B cell (primary cell): ENCODE measurements around the gene NES. TPM values are rescaled to one million over a fixed set of nuclear protein-coding genes. Genes with fewer than 3 reads are reported as not detected.

Experiments
- ATAC-seq: fragments of 200-7000 bp; cut with Tn5 transposase; one replicate; pipeline ENCODE4 v1.10.0; 2021; ENCODE audit warnings: low read depth, mild to moderate bottlenecking, moderate number of reproducible peaks, moderate library complexity
- CTCF ChIA-PET: fragments of 350-600 bp; sonication (Branson Sonifier 250); formaldehyde crosslinking; loops from one replicate; lab custom pipeline; 2021; ENCODE audit warnings: antibody characterized with exemption, inconsistent platforms; lab: Charles Lee
- POLR2A ChIA-PET: fragments of 350-600 bp; sonication (Branson Sonifier 250); formaldehyde crosslinking; loops from one replicate; lab custom pipeline; 2021; ENCODE audit warnings: antibody characterized with exemption; lab: Charles Lee
- DNase-seq: peaks from one replicate; pipeline ENCODE4 v3.0.0; 2013
- H2AFZ ChIP-seq: 2 replicates; pipeline ENCODE4 v1.6.1; 2012; ENCODE audit warnings: mild to moderate bottlenecking, low read depth, low read length; ENCODE audit not compliant: insufficient read depth, poor library complexity, severe bottlenecking
- H3K27ac ChIP-seq, 2 donors: 1 replicate in 1 of 2; 2 replicates in 1 of 2; pipeline ENCODE4 v1.5.1; 2012 to 2013; ENCODE audit warnings: low read length in 2 of 2, mild to moderate bottlenecking in 2 of 2, moderate library complexity in 1 of 2
- H3K27me3 ChIP-seq, 4 experiments: fragments of 200-600 bp in 1 of 4; sonication (generic) in 1 of 4; replicated peaks in 1 of 4; 1 replicate in 2 of 4; 2 replicates in 2 of 4; pipeline versions ENCODE4 v1.6.1 to v1.7.0; 2013 to 2016; ENCODE audit warnings: low read length in 3 of 4, mild to moderate bottlenecking in 2 of 4, mixed read lengths in 1 of 4, moderate library complexity in 1 of 4; ENCODE audit not compliant: insufficient read depth in 4 of 4, control insufficient read depth in 3 of 4; ENCODE audit errors: control extremely low read depth in 1 of 4
- H3K36me3 ChIP-seq, 2 experiments: replicated peaks in 1 of 2; 1 replicate in 1 of 2; 2 replicates in 1 of 2; pipeline versions ENCODE4 v1.6.1 to v1.7.1; 2013; ENCODE audit warnings: low read length in 1 of 2; ENCODE audit not compliant: insufficient read depth in 2 of 2, control insufficient read depth in 1 of 2; ENCODE audit errors: control extremely low read depth in 1 of 2, extremely low read depth in 1 of 2
- H3K4me1 ChIP-seq, 2 donors: fragments of 200-600 bp in 1 of 2; sonication (generic) in 1 of 2; 1 replicate in 1 of 2; 2 replicates in 1 of 2; pipeline versions ENCODE4 v1.5.1 to v1.6.1; 2013 to 2017; ENCODE audit warnings: low read length in 2 of 2; ENCODE audit not compliant: control insufficient read depth in 2 of 2, insufficient read depth in 2 of 2
- H3K4me2 ChIP-seq: replicated peaks from 2 replicates; pipeline ENCODE3; 2012; ENCODE audit warnings: mild to moderate bottlenecking, low read depth, low read length; ENCODE audit not compliant: poor library complexity, severe bottlenecking
- H3K4me3 ChIP-seq, 5 experiments: fragments of 200-600 bp in 1 of 5; sonication (generic) in 1 of 5; 1 replicate in 3 of 5; 2 replicates in 2 of 5; pipeline versions ENCODE4 v1.5.1 to v1.7.0; 2011 to 2016; ENCODE audit warnings: low read length in 4 of 5, mild to moderate bottlenecking in 4 of 5, low read depth in 2 of 5, control low read depth in 1 of 5, moderate library complexity in 1 of 5; ENCODE audit not compliant: insufficient read depth in 1 of 5; ENCODE audit errors: control extremely low read depth in 1 of 5, extremely low read depth in 1 of 5
- H3K79me2 ChIP-seq: fragments of 200-600 bp; sonication (generic); one replicate; pipeline ENCODE4 v1.6.0; 2016; ENCODE audit warnings: low read length; ENCODE audit not compliant: control insufficient read depth, insufficient read depth
- H3K9ac ChIP-seq: fragments of 200-600 bp; sonication (generic); 2 replicates; pipeline ENCODE4 v1.6.1; 2017; ENCODE audit warnings: mild to moderate bottlenecking, low read length, moderate library complexity
- H3K9me3 ChIP-seq, 3 donors: one replicate each; pipeline versions ENCODE4 v1.6.1 to v1.7.1; 2013; ENCODE audit warnings: low read length in 2 of 3; ENCODE audit not compliant: control insufficient read depth in 2 of 3, insufficient read depth in 1 of 3; ENCODE audit errors: control extremely low read depth in 1 of 3
- H4K20me1 ChIP-seq: 2 replicates; pipeline ENCODE4 v1.6.0; 2012; ENCODE audit warnings: mild to moderate bottlenecking, low read length; ENCODE audit not compliant: insufficient read depth, control insufficient read depth, poor library complexity, severe bottlenecking
- H3K27ac Mint-ChIP-seq: one replicate; pipeline ENCODE4 v1.8.0; 2021; ENCODE audit warnings: mixed read lengths
- H3K27me3 Mint-ChIP-seq: one replicate; pipeline ENCODE4 v1.8.0; 2021; ENCODE audit warnings: mixed read lengths
- H3K4me1 Mint-ChIP-seq: one replicate; pipeline ENCODE4 v1.8.0; 2021; ENCODE audit warnings: mixed read lengths
- H3K4me3 Mint-ChIP-seq: one replicate; pipeline ENCODE4 v1.8.0; 2021; ENCODE audit warnings: mixed read lengths
- H3K9me3 Mint-ChIP-seq: one replicate; pipeline ENCODE4 v1.8.0; 2022; ENCODE audit warnings: mixed read lengths; ENCODE audit not compliant: insufficient read depth
- EZH2 ChIP-seq: IDR thresholded peaks from 2 replicates; pipeline ENCODE4 v1.6.1; 2012; ENCODE audit warnings: borderline replicate concordance, low read depth, mild to moderate bottlenecking, moderate library complexity, low read length; ENCODE audit not compliant: insufficient read depth, poor library complexity, severe bottlenecking
- WGBS: methylation state at CpG from one replicate; pipeline ENCODE4 v1.1.5; 2013; ENCODE audit warnings: missing lambda C conversion rate; ENCODE audit not compliant: insufficient coverage; 5-methylcytosine and 5-hydroxymethylcytosine counted together
- intact Hi-C: fragments of 100-400 bp; cut with micrococcal nuclease; formaldehyde crosslinking; loops from one replicate; pipeline ENCODE4 v1.10.0; 2022
- polyA plus RNA-seq: library from polyadenylated mRNA; depleted of rRNA; stranded (reverse); fragments of >200 nt; gene quantifications from 2 replicates; pipeline ENCODE4 v1.2.3, GENCODE V29; 2012
- total RNA-seq, 2 donors: library from RNA; stranded (reverse); fragments of 120-200 nt in 1 of 2; gene quantifications; 1 replicate in 1 of 2; 2 replicates in 1 of 2; pipeline versions ENCODE4 v1.2.3 to v1.2.4, GENCODE V29; 2013 to 2022
- TF ChIP-seq, protein P1 (sequence below): fragments of 200-600 bp; IDR thresholded peaks from one replicate; pipeline ENCODE4 v1.8.0; 2022; ENCODE audit warnings: antibody characterized with exemption, mild to moderate bottlenecking

The NES gene
- total and polyA plus RNA-seq, 2 donors (not counting 1 experiment from before 2014, with no cell fraction given) = 0.05 TPM; not detected in 1

DNA sequence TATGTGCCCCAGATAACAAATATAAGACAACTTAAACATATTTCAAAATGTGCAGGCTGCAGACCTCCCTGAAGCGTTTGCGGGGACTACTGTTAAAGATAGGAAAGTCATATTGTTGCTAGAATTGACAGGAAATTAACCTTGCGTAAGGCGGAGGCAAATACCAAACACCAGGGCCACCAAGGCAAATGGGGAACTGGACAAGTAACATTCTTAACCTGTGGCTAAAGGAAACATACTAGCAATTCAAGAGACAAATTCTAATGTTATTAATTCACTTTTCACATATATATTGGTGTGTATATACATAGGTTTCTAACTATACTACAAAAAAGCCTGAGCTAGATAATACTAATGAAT is 51.1 kb downstream of the NES start:
- Mint-ChIP-seq H3K27ac (peak overlapping the region; percentile 2), H3K27me3 (peaks cover 51% of the 10 kb centered on the region), H3K4me3 (peak overlapping the region; percentile 84), H3K9me3 (no peaks in the 10 kb centered on the region), H3K4me1 (peaks cover 15% of the 10 kb centered on the region)
- DNase-seq (no peak), ATAC-seq (no peak)
- Histone ChIP-seq H3K4me3 (no peak overlapping the region), H2AFZ (peak overlapping the region; percentile 71), H3K4me1 (peaks cover 22 to 26% of the 10 kb centered on the region in 2 donors), H3K79me2 (no peaks in the 10 kb centered on the region), H3K9ac (peak overlapping the region; percentile 54), H3K27ac (no peak overlapping the region), H3K36me3 (no peaks in the 10 kb centered on the region), H3K27me3 (peaks cover 2 to 64% (median 26%) of the 10 kb centered on the region in 4 experiments), H3K4me2 (peak overlapping the region; percentile 83), H4K20me1 (no peaks in the 10 kb centered on the region), H3K9me3 (peaks cover 0 to 6% (median 4%) of the 10 kb centered on the region in 3 donors)
- ChIA-PET CTCF (interaction anchor here (0.6 to 12.9 kb wide), 21 partner anchors 9 to 962 kb away, joined by 3 to 173 read pairs (median 7); partner anchors contain the start of genes BCAN, CRABP2, MEF2D and MRPL24), POLR2A (interaction anchor here (0.6 kb wide), 1 partner anchor 126 kb away, joined by 5 read pairs; the partner anchor contains the start of gene MEF2D)
- WGBS = no CpG with 5 or more reads among the region's 4 CpGs
- TF ChIP-seq EZH2 = no peak
- TF ChIP-seq, protein P1, sequence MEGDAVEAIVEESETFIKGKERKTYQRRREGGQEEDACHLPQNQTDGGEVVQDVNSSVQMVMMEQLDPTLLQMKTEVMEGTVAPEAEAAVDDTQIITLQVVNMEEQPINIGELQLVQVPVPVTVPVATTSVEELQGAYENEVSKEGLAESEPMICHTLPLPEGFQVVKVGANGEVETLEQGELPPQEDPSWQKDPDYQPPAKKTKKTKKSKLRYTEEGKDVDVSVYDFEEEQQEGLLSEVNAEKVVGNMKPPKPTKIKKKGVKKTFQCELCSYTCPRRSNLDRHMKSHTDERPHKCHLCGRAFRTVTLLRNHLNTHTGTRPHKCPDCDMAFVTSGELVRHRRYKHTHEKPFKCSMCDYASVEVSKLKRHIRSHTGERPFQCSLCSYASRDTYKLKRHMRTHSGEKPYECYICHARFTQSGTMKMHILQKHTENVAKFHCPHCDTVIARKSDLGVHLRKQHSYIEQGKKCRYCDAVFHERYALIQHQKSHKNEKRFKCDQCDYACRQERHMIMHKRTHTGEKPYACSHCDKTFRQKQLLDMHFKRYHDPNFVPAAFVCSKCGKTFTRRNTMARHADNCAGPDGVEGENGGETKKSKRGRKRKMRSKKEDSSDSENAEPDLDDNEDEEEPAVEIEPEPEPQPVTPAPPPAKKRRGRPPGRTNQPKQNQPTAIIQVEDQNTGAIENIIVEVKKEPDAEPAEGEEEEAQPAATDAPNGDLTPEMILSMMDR = peak; percentile 53
- intact Hi-C loops = loop anchor here (1.0 to 2.0 kb wide), 2 partner anchors 52 to 99 kb away; no protein-coding TSS in a partner anchor

DNA sequence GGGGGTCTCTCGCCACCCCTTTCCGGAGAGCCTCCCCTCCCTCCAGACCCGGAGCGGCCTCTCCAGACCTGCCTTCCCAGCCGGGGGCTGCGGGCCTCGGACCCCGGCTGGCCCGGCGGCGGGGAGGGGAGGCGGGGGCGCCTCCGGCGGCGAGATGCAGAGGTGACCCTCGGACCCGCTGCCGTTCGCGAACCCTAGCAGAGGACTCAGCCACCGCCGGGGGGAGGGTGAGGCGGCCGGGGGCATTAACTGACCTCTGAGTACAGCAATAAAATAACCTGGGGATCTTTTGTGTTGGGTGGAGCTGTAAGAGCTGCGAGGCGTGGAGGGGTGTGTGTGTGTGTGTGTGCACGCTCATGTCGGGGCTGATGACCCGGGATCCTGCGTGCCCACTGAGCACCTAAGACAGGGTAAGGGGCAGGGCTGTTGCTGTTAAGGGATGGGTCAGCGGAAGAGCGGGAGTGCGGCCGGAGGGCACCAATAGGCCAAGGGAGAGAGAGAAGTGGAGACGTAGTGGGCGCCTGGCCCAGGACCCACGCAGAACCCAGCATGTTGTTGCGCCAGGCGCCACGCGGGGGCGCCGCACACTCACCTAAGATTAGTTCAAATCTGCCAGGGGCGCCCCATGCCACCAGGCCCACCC is 51.6 kb downstream of the NES start:
- CTCF ChIA-PET = interaction anchor here (0.7 to 12.9 kb wide), 17 partner anchors 8 to 240 kb away, joined by 3 to 173 read pairs (median 6); partner anchors contain the start of genes BCAN, MRPL24, NAXE and NES
- Mint-ChIP-seq H3K27me3 (peaks cover 49% of the 10 kb centered on the region), H3K4me1 (peaks cover 15% of the 10 kb centered on the region), H3K4me3 (peak overlapping the region; percentile 84), H3K9me3 (no peaks in the 10 kb centered on the region), H3K27ac (peak overlapping the region; percentile 2)
- WGBS = 3% methylated on average over 42 of the region's 45 CpGs
- H3K4me2 ChIP-seq = peak overlapping the region; percentile 83
- peaks cover 0 to 6% (median 4%) of the 10 kb centered on the region in 3 donors for H3K9me3 ChIP-seq
- no peaks in the 10 kb centered on the region for H3K79me2 ChIP-seq
- intact Hi-C loops = loop anchor here (1.0 to 2.0 kb wide), 4 partner anchors 32 to 265 kb away; no protein-coding TSS in a partner anchor
- H3K36me3 ChIP-seq = no peaks in the 10 kb centered on the region
- no peak overlapping the region for H3K27ac ChIP-seq
- peak overlapping the region in 4 of 5 experiments; percentile 19 to 50 (median 47) for H3K4me3 ChIP-seq
- peak; percentile 86 for DNase-seq
- POLR2A ChIA-PET = interaction anchor here (0.6 kb wide), 1 partner anchor 125 kb away, joined by 5 read pairs; the partner anchor contains the start of gene MEF2D
- H4K20me1 ChIP-seq = no peaks in the 10 kb centered on the region
- peak; percentile 99 for TF ChIP-seq EZH2
- TF ChIP-seq, protein P1 = peak; percentile 91
- H2AFZ ChIP-seq = peak overlapping the region; percentile 71
- peaks cover 22 to 26% of the 10 kb centered on the region in 2 donors for H3K4me1 ChIP-seq
- ATAC-seq = peak; percentile 75
- peak overlapping the region; percentile 54 for H3K9ac ChIP-seq
- H3K27me3 ChIP-seq = peaks cover 2 to 66% (median 27%) of the 10 kb centered on the region in 4 experiments
